ENCODE measurements around the gene HLA-DQB1. TPM values are rescaled to one million over a fixed set of nuclear protein-coding genes. Genes with fewer than 3 reads are reported as not detected.

HLA-DQB1 gene
- total and polyA plus RNA-seq, 2 of the 13 experiments (the other 11 are each of a cell fraction or from before 2014, with no cell fraction given): not detected

DNA sequence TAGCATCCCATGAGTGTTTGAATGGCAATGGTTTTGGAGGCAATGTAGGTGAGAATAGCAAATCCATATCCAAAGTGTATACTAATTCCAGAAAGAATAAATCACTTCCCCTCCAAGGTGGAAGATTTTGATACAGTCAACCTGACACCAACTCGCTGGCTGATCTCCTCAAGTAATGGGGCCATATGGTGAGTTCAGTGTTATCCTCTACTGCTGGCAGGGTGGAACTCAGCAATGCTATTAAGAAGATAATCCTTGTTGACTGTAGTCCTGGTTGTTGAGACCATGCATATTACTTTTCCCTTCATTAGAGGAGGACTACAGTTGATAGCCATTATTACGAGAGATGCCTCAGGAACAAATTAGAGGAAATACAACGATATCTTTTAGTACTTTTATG, 17.8 kb upstream of the HLA-DQB1 start:
- no peak overlapping the region for H3K9ac ChIP-seq (ENCODE audit: insufficient read depth, low read depth, low read length)
- no peaks in the 10 kb centered on the region for H3K9me3 ChIP-seq (ENCODE audit: low read length)
- no TSS peak for BruUV-seq (replicated peaks)
- H4K20me1 ChIP-seq (ENCODE audit: insufficient read depth, low read length): no peaks in the 10 kb centered on the region
- H3K79me2 ChIP-seq (ENCODE audit: insufficient read depth, low read length): no peaks in the 10 kb centered on the region
- no peak overlapping the region for H3K4me3 ChIP-seq (replicated peaks in 1 of 3; ENCODE audit: insufficient read depth in 1 of 3, low read depth in 2 of 3, low read length in 3 of 3)
- CTCF ChIA-PET (ENCODE audit: low intra/inter-chr PET ratio, low total read pairs): no interaction called here
- H3K36me3 ChIP-seq (replicated peaks in 1 of 2; ENCODE audit: control insufficient read depth in 1 of 2, insufficient read depth in 2 of 2, low read length in 2 of 2): no peaks in the 10 kb centered on the region
- intact Hi-C loops (cut with micrococcal nuclease; ENCODE audit: unreplicated experiment): no loop called here
- FAIRE-seq (no peak), DNase-seq (ENCODE audit: low spot score) (no peak), ATAC-seq (no peak)
- H2AFZ ChIP-seq (ENCODE audit: low read length): no peak overlapping the region
- H3K4me1 ChIP-seq (ENCODE audit: insufficient read depth, low read length): no peaks in the 10 kb centered on the region
- POLR2A ChIA-PET: no interaction called here
- 0 out of 5 replicates have a peak, but pooled peaks cover 0 to 6% of the 10 kb centered on the region in 2 experiments for H3K27me3 ChIP-seq (ENCODE audit: control insufficient read depth in 1 of 2, insufficient read depth in 2 of 2, low read length in 2 of 2)
- in situ Hi-C loops (cut with HindIII; ENCODE audit: extremely low pct_ligation_motif_present, low pct_unique_long_range_greater_than_20kb): no loop called here
- H3K4me2 ChIP-seq (ENCODE audit: low read depth, low read length): no peak overlapping the region
- no peak overlapping the region for H3K27ac ChIP-seq (ENCODE audit: extremely low read length, insufficient read depth, low read length)
- 4% methylated on average over 3 of the region's 3 CpGs for WGBS (ENCODE audit: low lambda C conversion rate)
- TF ChIP-seq ZNF530 (CRISPR knock-in tag; IDR thresholded peaks at IDR 0.05; ENCODE audit: low read depth) (no peak), ZNF614 (CRISPR knock-in tag; IDR thresholded peaks at IDR 0.05; ENCODE audit: borderline replicate concordance) (no peak), NFYC (CRISPR knock-in tag; IDR thresholded peaks at IDR 0.05) (no peak), ZNF136 (CRISPR knock-in tag; IDR thresholded peaks at IDR 0.05; ENCODE audit: low read depth) (no peak), ZNF121 (CRISPR knock-in tag; IDR thresholded peaks at IDR 0.05) (no peak), FOXP1 (IDR thresholded peaks at IDR 0.05) (no peak), FOXP1 (CRISPR knock-in tag; IDR thresholded peaks at IDR 0.05) (no peak), CENPX (CRISPR knock-in tag; IDR thresholded peaks at IDR 0.05) (no peak), ZNF780A (CRISPR knock-in tag; IDR thresholded peaks at IDR 0.05) (no peak), ZNF724P (CRISPR knock-in tag; IDR thresholded peaks at IDR 0.05; ENCODE audit: borderline replicate concordance) (no peak), ZSCAN21 (CRISPR knock-in tag; IDR thresholded peaks at IDR 0.05; ENCODE audit: borderline replicate concordance) (no peak), MTA3 (CRISPR knock-in tag; IDR thresholded peaks at IDR 0.05) (no peak), TP53 (CRISPR knock-in tag; conservative IDR thresholded peaks at IDR 0.05) (no peak), TBL1XR1 (IDR thresholded peaks at IDR 0.05; ENCODE audit: borderline replicate concordance, low read length, partially characterized antibody) (no peak)
- TF ChIP-seq, protein P1, sequence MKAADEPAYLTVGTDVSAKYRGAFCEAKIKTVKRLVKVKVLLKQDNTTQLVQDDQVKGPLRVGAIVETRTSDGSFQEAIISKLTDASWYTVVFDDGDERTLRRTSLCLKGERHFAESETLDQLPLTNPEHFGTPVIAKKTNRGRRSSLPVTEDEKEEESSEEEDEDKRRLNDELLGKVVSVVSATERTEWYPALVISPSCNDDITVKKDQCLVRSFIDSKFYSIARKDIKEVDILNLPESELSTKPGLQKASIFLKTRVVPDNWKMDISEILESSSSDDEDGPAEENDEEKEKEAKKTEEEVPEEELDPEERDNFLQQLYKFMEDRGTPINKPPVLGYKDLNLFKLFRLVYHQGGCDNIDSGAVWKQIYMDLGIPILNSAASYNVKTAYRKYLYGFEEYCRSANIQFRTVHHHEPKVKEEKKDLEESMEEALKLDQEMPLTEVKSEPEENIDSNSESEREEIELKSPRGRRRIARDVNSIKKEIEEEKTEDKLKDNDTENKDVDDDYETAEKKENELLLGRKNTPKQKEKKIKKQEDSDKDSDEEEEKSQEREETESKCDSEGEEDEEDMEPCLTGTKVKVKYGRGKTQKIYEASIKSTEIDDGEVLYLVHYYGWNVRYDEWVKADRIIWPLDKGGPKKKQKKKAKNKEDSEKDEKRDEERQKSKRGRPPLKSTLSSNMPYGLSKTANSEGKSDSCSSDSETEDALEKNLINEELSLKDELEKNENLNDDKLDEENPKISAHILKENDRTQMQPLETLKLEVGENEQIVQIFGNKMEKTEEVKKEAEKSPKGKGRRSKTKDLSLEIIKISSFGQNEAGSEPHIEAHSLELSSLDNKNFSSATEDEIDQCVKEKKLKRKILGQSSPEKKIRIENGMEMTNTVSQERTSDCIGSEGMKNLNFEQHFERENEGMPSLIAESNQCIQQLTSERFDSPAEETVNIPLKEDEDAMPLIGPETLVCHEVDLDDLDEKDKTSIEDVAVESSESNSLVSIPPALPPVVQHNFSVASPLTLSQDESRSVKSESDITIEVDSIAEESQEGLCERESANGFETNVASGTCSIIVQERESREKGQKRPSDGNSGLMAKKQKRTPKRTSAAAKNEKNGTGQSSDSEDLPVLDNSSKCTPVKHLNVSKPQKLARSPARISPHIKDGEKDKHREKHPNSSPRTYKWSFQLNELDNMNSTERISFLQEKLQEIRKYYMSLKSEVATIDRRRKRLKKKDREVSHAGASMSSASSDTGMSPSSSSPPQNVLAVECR (CRISPR knock-in tag; IDR thresholded peaks at IDR 0.05; ENCODE audit: borderline replicate concordance): no peak
- TF ChIP-seq, protein P2, sequence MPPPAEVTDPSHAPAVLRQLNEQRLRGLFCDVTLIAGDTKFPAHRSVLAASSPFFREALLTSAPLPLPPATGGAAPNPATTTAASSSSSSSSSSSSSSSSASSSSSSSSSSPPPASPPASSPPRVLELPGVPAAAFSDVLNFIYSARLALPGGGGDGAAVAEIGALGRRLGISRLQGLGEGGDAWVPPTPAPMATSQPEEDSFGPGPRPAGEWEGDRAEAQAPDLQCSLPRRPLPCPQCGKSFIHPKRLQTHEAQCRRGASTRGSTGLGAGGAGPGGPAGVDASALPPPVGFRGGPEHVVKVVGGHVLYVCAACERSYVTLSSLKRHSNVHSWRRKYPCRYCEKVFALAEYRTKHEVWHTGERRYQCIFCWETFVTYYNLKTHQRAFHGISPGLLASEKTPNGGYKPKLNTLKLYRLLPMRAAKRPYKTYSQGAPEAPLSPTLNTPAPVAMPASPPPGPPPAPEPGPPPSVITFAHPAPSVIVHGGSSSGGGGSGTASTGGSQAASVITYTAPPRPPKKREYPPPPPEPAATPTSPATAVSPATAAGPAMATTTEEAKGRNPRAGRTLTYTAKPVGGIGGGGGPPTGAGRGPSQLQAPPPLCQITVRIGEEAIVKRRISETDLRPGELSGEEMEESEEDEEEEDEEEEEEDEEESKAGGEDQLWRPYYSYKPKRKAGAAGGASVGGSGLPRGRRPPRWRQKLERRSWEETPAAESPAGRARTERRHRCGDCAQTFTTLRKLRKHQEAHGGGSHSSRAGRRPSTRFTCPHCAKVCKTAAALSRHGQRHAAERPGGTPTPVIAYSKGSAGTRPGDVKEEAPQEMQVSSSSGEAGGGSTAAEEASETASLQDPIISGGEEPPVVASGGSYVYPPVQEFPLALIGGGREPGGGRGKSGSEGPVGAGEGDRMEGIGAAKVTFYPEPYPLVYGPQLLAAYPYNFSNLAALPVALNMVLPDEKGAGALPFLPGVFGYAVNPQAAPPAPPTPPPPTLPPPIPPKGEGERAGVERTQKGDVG (CRISPR knock-in tag; IDR thresholded peaks at IDR 0.05; ENCODE audit: borderline replicate concordance): no peak
- TF ChIP-seq, protein P3, sequence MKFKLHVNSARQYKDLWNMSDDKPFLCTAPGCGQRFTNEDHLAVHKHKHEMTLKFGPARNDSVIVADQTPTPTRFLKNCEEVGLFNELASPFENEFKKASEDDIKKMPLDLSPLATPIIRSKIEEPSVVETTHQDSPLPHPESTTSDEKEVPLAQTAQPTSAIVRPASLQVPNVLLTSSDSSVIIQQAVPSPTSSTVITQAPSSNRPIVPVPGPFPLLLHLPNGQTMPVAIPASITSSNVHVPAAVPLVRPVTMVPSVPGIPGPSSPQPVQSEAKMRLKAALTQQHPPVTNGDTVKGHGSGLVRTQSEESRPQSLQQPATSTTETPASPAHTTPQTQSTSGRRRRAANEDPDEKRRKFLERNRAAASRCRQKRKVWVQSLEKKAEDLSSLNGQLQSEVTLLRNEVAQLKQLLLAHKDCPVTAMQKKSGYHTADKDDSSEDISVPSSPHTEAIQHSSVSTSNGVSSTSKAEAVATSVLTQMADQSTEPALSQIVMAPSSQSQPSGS (CRISPR knock-in tag; IDR thresholded peaks at IDR 0.05): no peak

Data from HepG2 (cell line).